Neural progenitor cell (in vitro differentiated cells): ENCODE measurements around the gene TIMM8B.
"Not testable (repeated sequence)": the region's sequence is repeated elsewhere in the genome, so short reads cannot be mapped to it uniquely, and the experiment has no call there.

ENCODE experiments used
- EZH2 ChIP-seq: fragments of 200-600 bp; sonication (generic); IDR thresholded peaks from 2 replicates; pipeline ENCODE4 v1.6.1; 2017; ENCODE audit warnings: antibody characterized with exemption, mild to moderate bottlenecking, moderate library complexity
- TF ChIP-seq, protein P1 (sequence below): fragments of 200-600 bp; sonication (generic); IDR thresholded peaks from 2 replicates; pipeline ENCODE4 v1.5.1; 2017; ENCODE audit warnings: antibody characterized with exemption, mild to moderate bottlenecking

GRCh38 chr11:112095302-112095701 is 8.7 kb upstream of the TIMM8B start:
- not testable (repeated sequence) for TF ChIP-seq EZH2
- TF ChIP-seq, protein P1, sequence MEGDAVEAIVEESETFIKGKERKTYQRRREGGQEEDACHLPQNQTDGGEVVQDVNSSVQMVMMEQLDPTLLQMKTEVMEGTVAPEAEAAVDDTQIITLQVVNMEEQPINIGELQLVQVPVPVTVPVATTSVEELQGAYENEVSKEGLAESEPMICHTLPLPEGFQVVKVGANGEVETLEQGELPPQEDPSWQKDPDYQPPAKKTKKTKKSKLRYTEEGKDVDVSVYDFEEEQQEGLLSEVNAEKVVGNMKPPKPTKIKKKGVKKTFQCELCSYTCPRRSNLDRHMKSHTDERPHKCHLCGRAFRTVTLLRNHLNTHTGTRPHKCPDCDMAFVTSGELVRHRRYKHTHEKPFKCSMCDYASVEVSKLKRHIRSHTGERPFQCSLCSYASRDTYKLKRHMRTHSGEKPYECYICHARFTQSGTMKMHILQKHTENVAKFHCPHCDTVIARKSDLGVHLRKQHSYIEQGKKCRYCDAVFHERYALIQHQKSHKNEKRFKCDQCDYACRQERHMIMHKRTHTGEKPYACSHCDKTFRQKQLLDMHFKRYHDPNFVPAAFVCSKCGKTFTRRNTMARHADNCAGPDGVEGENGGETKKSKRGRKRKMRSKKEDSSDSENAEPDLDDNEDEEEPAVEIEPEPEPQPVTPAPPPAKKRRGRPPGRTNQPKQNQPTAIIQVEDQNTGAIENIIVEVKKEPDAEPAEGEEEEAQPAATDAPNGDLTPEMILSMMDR = not testable (repeated sequence)
